ENCODE measurements around the gene AUTS2. TPM values are rescaled to one million over a fixed set of nuclear protein-coding genes. Genes with fewer than 3 reads are reported as not detected.
A peak's percentile ranks its signal among the peaks of the same experiment; 100 is the strongest.

Gene AUTS2
- total RNA-seq, 2 donors from 2014 or later, result 2.9 to 7.9 TPM

GRCh38 chr7:70771451-70771850, 1173.2 kb downstream of the AUTS2 start:
- Mint-ChIP-seq H3K4me3 (no peak overlapping the region), H3K9me3 (no peaks in the 10 kb centered on the region), H3K27ac (no peak overlapping the region), H3K36me3 (ENCODE audit: insufficient read depth in 2 of 2) (no peaks in the 10 kb centered on the region), H3K4me1 (ENCODE audit: low read depth) (peaks cover 6% of the 10 kb centered on the region), H3K27me3 (ENCODE audit: low read depth) (no peaks in the 10 kb centered on the region)
- DNase-seq (no peak), ATAC-seq (replicated peaks in 1 of 2) (no peak)

GRCh38 chr7:70772891-70773290, 1174.6 kb downstream of the AUTS2 start:
- H3K36me3 Mint-ChIP-seq (ENCODE audit: insufficient read depth in 2 of 2), result no peaks in the 10 kb centered on the region

DNA sequence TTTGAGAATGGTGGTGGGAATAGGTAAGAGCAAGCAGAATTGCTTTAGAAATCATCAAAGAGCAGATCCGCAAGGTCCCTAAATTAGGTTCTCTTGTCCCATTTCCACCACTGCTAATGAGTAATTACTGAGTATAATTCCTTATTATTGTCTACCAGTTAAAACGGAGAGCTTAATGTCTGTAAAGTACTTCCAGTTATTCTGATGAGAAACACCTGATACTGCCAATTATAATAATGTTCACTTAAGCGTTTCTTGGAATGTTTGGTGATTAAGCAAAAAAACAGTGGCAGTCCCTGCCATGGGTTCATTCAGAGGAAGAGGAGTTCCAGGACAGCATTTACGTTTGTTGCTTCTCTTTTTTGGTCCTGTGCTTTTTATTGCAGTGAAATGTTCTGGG, 1175.1 kb downstream of the AUTS2 start:
- H3K4me1 Mint-ChIP-seq (ENCODE audit: low read depth), result peaks cover 21% of the 10 kb centered on the region
- peaks cover 7% of the 10 kb centered on the region for H3K27me3 Mint-ChIP-seq (ENCODE audit: low read depth)
- DNase-seq (no peak), ATAC-seq (replicated peaks in 1 of 2) (no peak)
- no peak overlapping the region for H3K4me3 Mint-ChIP-seq
- H3K36me3 Mint-ChIP-seq (ENCODE audit: insufficient read depth in 2 of 2), result no peaks in the 10 kb centered on the region
- no peak overlapping the region for H3K27ac Mint-ChIP-seq
- H3K9me3 Mint-ChIP-seq, result no peaks in the 10 kb centered on the region

More at GRCh38 chr7:70772891-70773290, 1174.6 kb downstream of the AUTS2 start:
- Mint-ChIP-seq H3K4me1 (ENCODE audit: low read depth) (peaks cover 16% of the 10 kb centered on the region), H3K27me3 (ENCODE audit: low read depth) (peaks cover 5% of the 10 kb centered on the region), H3K4me3 (no peak overlapping the region), H3K9me3 (no peaks in the 10 kb centered on the region), H3K27ac (no peak overlapping the region)
- ATAC-seq (replicated peaks in 1 of 2) (no peak), DNase-seq (no peak)

GRCh38 chr7:70774950-70775527, 1176.8 kb downstream of the AUTS2 start:
- Mint-ChIP-seq H3K4me1 (ENCODE audit: low read depth) (peaks cover 35% of the 10 kb centered on the region), H3K9me3 (no peaks in the 10 kb centered on the region), H3K4me3 (peak overlapping the region in 1 of 2 donors; percentile 11), H3K27ac (no peak overlapping the region), H3K36me3 (ENCODE audit: insufficient read depth in 2 of 2) (peaks cover 0 to 1% of the 10 kb centered on the region in 2 donors), H3K27me3 (ENCODE audit: low read depth) (peaks cover 13% of the 10 kb centered on the region)
- ATAC-seq (replicated peaks in 1 of 2) (no peak), DNase-seq (no peak)

DNA sequence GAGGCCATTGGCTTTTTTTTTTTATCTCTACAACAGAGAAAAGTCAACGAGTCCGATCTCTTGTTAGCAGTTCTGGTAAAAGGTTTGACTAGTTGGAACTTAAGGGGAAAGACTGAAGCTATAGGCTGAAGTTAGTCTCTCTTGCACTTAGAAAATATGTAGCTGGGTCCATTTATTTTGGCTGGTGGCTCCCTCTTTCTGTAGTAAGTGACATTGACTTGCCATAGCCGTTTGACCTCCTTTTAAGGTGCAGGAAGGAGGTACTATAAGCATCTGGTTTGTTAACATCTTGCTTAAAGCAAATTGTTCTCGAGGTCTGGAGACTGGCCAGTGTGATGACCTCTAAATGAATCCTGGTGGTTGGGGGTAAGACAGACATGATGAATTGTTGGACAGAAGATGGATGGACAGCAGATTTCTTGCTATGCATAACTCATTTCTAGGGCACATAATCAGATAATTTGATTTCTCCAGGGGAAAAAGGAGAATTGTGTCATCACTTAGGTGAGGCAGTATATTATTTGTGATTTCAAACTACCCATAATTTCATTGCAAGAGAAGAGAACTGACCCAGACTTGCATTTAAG, 1177.4 kb downstream of the AUTS2 start:
- Mint-ChIP-seq H3K4me3 (peak overlapping the region in 1 of 2 donors; percentile 59), H3K4me1 (ENCODE audit: low read depth) (peaks cover 35% of the 10 kb centered on the region), H3K9me3 (no peaks in the 10 kb centered on the region), H3K36me3 (ENCODE audit: insufficient read depth in 2 of 2) (peaks cover 0 to 1% of the 10 kb centered on the region in 2 donors), H3K27me3 (ENCODE audit: low read depth) (peaks cover 13% of the 10 kb centered on the region), H3K27ac (peak overlapping the region; percentile 4)
- DNase-seq (no peak), ATAC-seq (replicated peaks in 1 of 2) (peak in 1 of 2 donors; percentile 23)

DNA sequence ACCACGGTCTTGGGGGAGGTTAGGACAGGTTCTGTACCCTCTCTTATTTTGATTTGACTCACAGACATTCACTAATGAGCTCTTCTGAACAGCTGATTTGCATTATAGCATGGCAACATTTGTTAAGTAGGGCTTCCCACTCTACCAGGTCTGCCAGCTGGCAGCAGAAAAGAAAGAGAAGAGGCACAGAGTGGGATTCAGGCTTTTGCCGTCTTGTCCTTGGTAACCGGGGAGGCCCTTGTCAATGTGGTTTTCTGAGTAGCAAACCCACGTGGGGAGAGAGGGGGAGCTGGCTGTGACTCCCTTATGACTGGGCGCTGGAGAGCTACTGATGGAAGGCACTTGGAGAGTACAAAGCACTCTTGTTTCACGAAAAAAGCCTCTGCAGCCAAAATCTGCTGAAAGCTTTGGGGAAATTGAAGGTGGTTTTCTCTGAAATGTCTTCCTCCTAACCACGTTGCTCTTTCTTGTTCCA, 1178.4 kb downstream of the AUTS2 start:
- DNase-seq, result peak; percentile 29 to 39
- H3K27ac Mint-ChIP-seq, result peak overlapping the region; percentile 18
- peaks cover 0 to 1% of the 10 kb centered on the region in 2 donors for H3K36me3 Mint-ChIP-seq (ENCODE audit: insufficient read depth in 2 of 2)
- H3K9me3 Mint-ChIP-seq, result no peaks in the 10 kb centered on the region
- peak overlapping the region; percentile 38 to 59 for H3K4me3 Mint-ChIP-seq
- ATAC-seq (replicated peaks in 1 of 2), result peak; percentile 81 to 86
- peaks cover 13% of the 10 kb centered on the region for H3K27me3 Mint-ChIP-seq (ENCODE audit: low read depth)
- H3K4me1 Mint-ChIP-seq (ENCODE audit: low read depth), result peaks cover 35% of the 10 kb centered on the region

GRCh38 chr7:70777251-70777650, 1179.0 kb downstream of the AUTS2 start:
- Mint-ChIP-seq H3K9me3 (no peaks in the 10 kb centered on the region), H3K36me3 (ENCODE audit: insufficient read depth in 2 of 2) (peaks cover 0 to 1% of the 10 kb centered on the region in 2 donors), H3K4me3 (peak overlapping the region; percentile 38 to 59), H3K4me1 (ENCODE audit: low read depth) (peaks cover 35% of the 10 kb centered on the region), H3K27ac (peak overlapping the region; percentile 18), H3K27me3 (ENCODE audit: low read depth) (peaks cover 13% of the 10 kb centered on the region)
- no peak for DNase-seq
- no peak for ATAC-seq (replicated peaks in 1 of 2)

DNA sequence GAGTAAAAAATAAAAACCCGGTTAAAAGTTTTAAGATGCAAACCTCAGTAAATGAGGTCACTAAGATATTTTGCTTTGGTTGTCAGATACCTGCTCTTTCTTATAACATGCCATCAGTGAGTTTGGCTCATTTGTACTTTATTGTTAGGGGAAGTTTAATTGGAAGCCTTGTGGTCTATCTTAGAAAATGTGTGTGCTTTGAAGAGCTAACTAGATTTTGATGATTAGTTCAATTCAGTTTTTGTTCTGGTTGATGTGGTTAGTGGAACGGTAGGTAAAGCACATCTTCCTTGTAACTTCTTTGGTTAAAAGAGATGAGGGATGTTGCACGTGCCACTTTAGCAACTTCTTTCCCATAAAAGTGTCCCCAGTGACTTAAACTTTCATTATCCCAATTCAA, 1180.3 kb downstream of the AUTS2 start:
- Mint-ChIP-seq H3K27me3 (ENCODE audit: low read depth) (peaks cover 13% of the 10 kb centered on the region), H3K27ac (peak overlapping the region; percentile 1), H3K4me1 (ENCODE audit: low read depth) (peaks cover 35% of the 10 kb centered on the region), H3K9me3 (no peaks in the 10 kb centered on the region), H3K4me3 (peak overlapping the region; percentile 72 to 84), H3K36me3 (ENCODE audit: insufficient read depth in 2 of 2) (peaks cover 0 to 1% of the 10 kb centered on the region in 2 donors)
- DNase-seq, result no peak
- no peak for ATAC-seq (replicated peaks in 1 of 2)

DNA sequence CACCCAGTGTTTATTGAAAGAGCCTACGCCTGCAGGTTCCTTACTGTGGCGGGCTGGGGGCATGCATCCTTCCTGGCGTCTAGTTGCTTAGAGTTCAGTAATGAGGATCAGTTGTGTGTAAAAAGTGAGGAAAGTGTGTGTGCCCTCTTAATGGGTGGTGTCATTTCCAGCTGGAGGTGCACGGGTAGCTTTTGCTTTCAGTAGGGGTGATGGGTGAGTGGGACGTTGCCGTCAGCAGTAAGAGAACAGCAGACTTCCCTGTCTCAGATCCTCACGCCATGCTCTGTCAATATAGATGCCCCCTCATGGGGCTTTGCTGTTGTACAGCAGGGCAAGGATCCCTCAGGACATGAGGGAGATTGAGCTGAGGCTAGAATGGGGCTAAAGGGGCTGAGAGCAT, 1181.0 kb downstream of the AUTS2 start:
- peaks cover 13% of the 10 kb centered on the region for H3K27me3 Mint-ChIP-seq (ENCODE audit: low read depth)
- DNase-seq, result peak; percentile 15 to 24
- H3K9me3 Mint-ChIP-seq, result no peaks in the 10 kb centered on the region
- no peak overlapping the region for H3K27ac Mint-ChIP-seq
- peak; percentile 50 to 65 for ATAC-seq (replicated peaks in 1 of 2)
- H3K4me1 Mint-ChIP-seq (ENCODE audit: low read depth), result peaks cover 35% of the 10 kb centered on the region
- H3K4me3 Mint-ChIP-seq, result peak overlapping the region; percentile 72 to 84
- H3K36me3 Mint-ChIP-seq (ENCODE audit: insufficient read depth in 2 of 2), result peaks cover 0 to 1% of the 10 kb centered on the region in 2 donors

- ATAC-seq (replicated peaks in 1 of 2) (no peak), DNase-seq (no peak)
- H3K4me3 Mint-ChIP-seq, result no peak overlapping the region
- no peak overlapping the region for H3K27ac Mint-ChIP-seq
- H3K36me3 Mint-ChIP-seq (ENCODE audit: insufficient read depth in 2 of 2), result peaks cover 0 to 1% of the 10 kb centered on the region in 2 donors
- no peaks in the 10 kb centered on the region for H3K9me3 Mint-ChIP-seq
- H3K27me3 Mint-ChIP-seq (ENCODE audit: low read depth), result peaks cover 13% of the 10 kb centered on the region
- peaks cover 25% of the 10 kb centered on the region for H3K4me1 Mint-ChIP-seq (ENCODE audit: low read depth)
Observed at GRCh38 chr7:70781922-70782311, 1183.6 kb downstream of the AUTS2 start.

GRCh38 chr7:70782796-70783195, 1184.5 kb downstream of the AUTS2 start:
- Mint-ChIP-seq H3K4me1 (ENCODE audit: low read depth) (peaks cover 20% of the 10 kb centered on the region), H3K4me3 (no peak overlapping the region), H3K27me3 (ENCODE audit: low read depth) (peaks cover 9% of the 10 kb centered on the region), H3K27ac (no peak overlapping the region), H3K9me3 (no peaks in the 10 kb centered on the region), H3K36me3 (ENCODE audit: insufficient read depth in 2 of 2) (peaks cover 0 to 1% of the 10 kb centered on the region in 2 donors)
- no peak for ATAC-seq (replicated peaks in 1 of 2)
- no peak for DNase-seq

DNA sequence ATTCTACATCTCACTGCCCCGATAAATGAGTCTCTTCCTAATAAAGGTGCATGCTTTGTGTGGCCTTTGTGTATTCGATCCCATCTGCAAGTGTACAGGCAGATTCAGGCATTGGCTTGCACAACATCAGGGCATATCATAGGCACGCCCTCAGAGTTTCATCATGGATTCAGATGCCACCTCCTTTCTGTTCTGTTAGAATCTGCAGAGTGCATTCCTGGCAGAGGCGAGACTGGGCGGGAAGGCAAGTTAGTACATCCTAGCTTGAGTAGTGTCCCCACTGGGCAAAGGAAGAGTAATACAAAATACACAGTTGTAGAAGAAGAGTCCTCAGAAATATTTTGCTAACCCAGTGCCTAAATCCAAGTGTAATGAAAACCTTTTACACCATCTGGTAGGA, 1187.2 kb downstream of the AUTS2 start:
- Mint-ChIP-seq H3K9me3 (peaks cover 0 to 2% of the 10 kb centered on the region in 2 donors), H3K27me3 (ENCODE audit: low read depth) (no peaks in the 10 kb centered on the region), H3K27ac (no peak overlapping the region), H3K36me3 (ENCODE audit: insufficient read depth in 2 of 2) (no peaks in the 10 kb centered on the region), H3K4me1 (ENCODE audit: low read depth) (peaks cover 9% of the 10 kb centered on the region), H3K4me3 (no peak overlapping the region)
- ATAC-seq (replicated peaks in 1 of 2) (no peak), DNase-seq (no peak)

DNA sequence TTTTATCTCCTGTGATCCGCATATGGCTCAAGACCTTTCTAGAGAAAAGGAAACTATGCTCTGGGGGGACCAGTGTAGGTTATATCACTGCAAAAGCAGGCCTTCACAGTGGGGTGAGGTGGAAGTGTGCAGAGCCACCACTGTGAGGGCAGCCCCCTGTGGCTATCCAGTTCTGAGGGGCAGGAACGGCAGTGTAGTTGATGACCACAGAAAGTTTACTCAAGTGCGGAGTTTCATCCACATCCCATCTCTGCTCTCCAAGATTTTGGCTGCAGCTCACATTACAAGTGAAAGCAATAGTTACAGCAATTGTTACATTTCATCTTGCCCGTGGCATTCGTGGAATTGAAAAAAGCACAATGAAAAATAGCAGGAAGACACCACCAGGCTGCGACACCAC, 1187.8 kb downstream of the AUTS2 start:
- ATAC-seq (replicated peaks in 1 of 2) (no peak), DNase-seq (no peak)
- Mint-ChIP-seq H3K27ac (no peak overlapping the region), H3K4me3 (peak overlapping the region in 1 of 2 donors; percentile 70), H3K36me3 (ENCODE audit: insufficient read depth in 2 of 2) (no peaks in the 10 kb centered on the region), H3K4me1 (ENCODE audit: low read depth) (peaks cover 9% of the 10 kb centered on the region), H3K27me3 (ENCODE audit: low read depth) (no peaks in the 10 kb centered on the region), H3K9me3 (peaks cover 0 to 2% of the 10 kb centered on the region in 2 donors)

Data from activated T-cell treated with anti-CD3 and anti-CD28 coated beads, Interleukin-2, amount 50 U/mL, for 72 hours (primary cell).